PC-3 (cell line): ENCODE measurements around the gene TMOD3. TPM values are rescaled to one million over a fixed set of nuclear protein-coding genes. Genes with fewer than 3 reads are reported as not detected.

Source experiments
- ATAC-seq: fragments of 200-7000 bp; cut with Tn5 transposase; 2 replicates; pipeline ENCODE4 v1.9.1; 2020; ENCODE audit warnings: mild to moderate bottlenecking, moderate library complexity
- BruUV-seq: library from RNA; stranded (reverse); fragments of 400-500 nt; replicated peaks from 2 replicates; lab custom pipeline; 2021; lab: Mats Ljungman, UMichigan
- CTCF ChIA-PET: fragments of 300-600 bp; sonication (Branson Sonifier 250); formaldehyde crosslinking; loops from one replicate; lab custom pipeline; 2022; ENCODE audit warnings: antibody characterized with exemption; lab: Charles Lee
- POLR2A ChIA-PET: fragments of 300-600 bp; sonication (Branson Sonifier 250); formaldehyde crosslinking; loops from one replicate; lab custom pipeline; 2022; ENCODE audit warnings: antibody characterized with exemption; ENCODE audit not compliant: unreplicated experiment; lab: Charles Lee
- DNase-seq: peaks from one replicate; pipeline ENCODE4 v3.0.0-alpha.2; 2015
- H2AFZ ChIP-seq: fragments of 300-600 bp; sonication (generic); 2 replicates; pipeline ENCODE4 v1.6.0; 2016; ENCODE audit warnings: antibody characterized with exemption, low read length
- H3F3A ChIP-seq: fragments of 300-600 bp; sonication (generic); one replicate; pipeline ENCODE4 v1.6.0; 2017; ENCODE audit warnings: antibody characterized with exemption, low read length, control low read depth, mild to moderate bottlenecking; ENCODE audit not compliant: unreplicated experiment
- H3K27ac ChIP-seq: fragments of 300-600 bp; sonication (generic); 2 replicates; pipeline ENCODE4 v1.5.1; 2016; ENCODE audit warnings: mild to moderate bottlenecking, low read length
- H3K27me3 ChIP-seq: fragments of 300-600 bp; sonication (generic); 2 replicates; pipeline ENCODE4 v1.6.1; 2016; ENCODE audit warnings: low read length, mixed read lengths
- H3K36me3 ChIP-seq: fragments of 300-600 bp; sonication (generic); 2 replicates; pipeline ENCODE4 v1.6.1; 2016; ENCODE audit warnings: low read depth, mixed run types, low read length, mixed read lengths
- H3K4me1 ChIP-seq: fragments of 300-600 bp; sonication (generic); 2 replicates; pipeline ENCODE4 v1.5.1; 2016; ENCODE audit warnings: low read length; ENCODE audit not compliant: insufficient read depth
- H3K4me2 ChIP-seq: fragments of 300-600 bp; sonication (generic); 2 replicates; pipeline ENCODE4 v1.6.0; 2016; ENCODE audit warnings: low read length
- H3K4me3 ChIP-seq: fragments of 300-600 bp; sonication (generic); 2 replicates; pipeline ENCODE4 v1.5.1; 2016; ENCODE audit warnings: mild to moderate bottlenecking, low read length, mixed read lengths
- H3K79me2 ChIP-seq: fragments of 300-600 bp; sonication (generic); 2 replicates; pipeline ENCODE4 v1.6.1; 2017; ENCODE audit warnings: low read length, mixed read lengths
- H3K9ac ChIP-seq: fragments of 300-600 bp; sonication (generic); 2 replicates; pipeline ENCODE4 v1.6.0; 2016; ENCODE audit warnings: mild to moderate bottlenecking, low read length
- H3K9me2 ChIP-seq: fragments of 300-600 bp; sonication (generic); replicated peaks from 2 replicates; pipeline ENCODE4 v1.6.1; 2016; ENCODE audit warnings: mixed run types, low read length, mixed read lengths
- H3K9me3 ChIP-seq: fragments of 300-600 bp; sonication (generic); 2 replicates; pipeline ENCODE4 v1.6.1; 2016; ENCODE audit warnings: low read length, mixed read lengths
- H4K20me1 ChIP-seq: fragments of 300-600 bp; sonication (generic); 2 replicates; pipeline ENCODE4 v1.6.1; 2016; ENCODE audit warnings: low read length, mixed read lengths
- CTCF ChIP-seq: fragments of 300-600 bp; sonication (generic); conservative IDR thresholded peaks from 2 replicates; pipeline ENCODE4 v1.5.1; 2017; ENCODE audit warnings: antibody characterized with exemption, low read depth, mild to moderate bottlenecking, low read length
- EZH2 ChIP-seq: fragments of 300-600 bp; sonication (generic); IDR thresholded peaks from one replicate; pipeline ENCODE4 v1.6.1; 2017; ENCODE audit warnings: antibody characterized with exemption, mild to moderate bottlenecking, low read length; ENCODE audit not compliant: unreplicated experiment
- EZH2phosphoT487 ChIP-seq: fragments of 300-600 bp; sonication (generic); IDR thresholded peaks from 2 replicates; pipeline ENCODE4 v1.6.1; 2018; ENCODE audit warnings: mild to moderate bottlenecking, antibody characterized with exemption, low read length, borderline replicate concordance
- intact Hi-C: fragments of 100-400 bp; cut with micrococcal nuclease; formaldehyde crosslinking; loops from 2 replicates; pipeline ENCODE4 v1.9.0; 2023
- total RNA-seq: library from RNA; depleted of rRNA; stranded (reverse); fragments of >200 nt; gene quantifications from 2 replicates; pipeline ENCODE4 v1.2.3, GENCODE V29; 2014; rRNA removed

Gene TMOD3
- total RNA-seq, 1 experiment from 2014 or later, result 43.9 TPM

GRCh38 chr15:51955504-51955903, 126.1 kb downstream of the TMOD3 start:
- no peaks in the 10 kb centered on the region for H3K27me3 ChIP-seq
- no peaks in the 10 kb centered on the region for H3F3A ChIP-seq
- no peak overlapping the region for H3K4me3 ChIP-seq
- H3K9ac ChIP-seq, result no peak overlapping the region
- CTCF ChIA-PET, result no interaction called here
- no TSS peak for BruUV-seq
- POLR2A ChIA-PET, result no interaction called here
- H3K4me2 ChIP-seq, result no peak overlapping the region
- DNase-seq (no peak), ATAC-seq (no peak)
- no peaks in the 10 kb centered on the region for H3K9me3 ChIP-seq
- intact Hi-C loops, result no loop called here
- H3K4me1 ChIP-seq, result no peaks in the 10 kb centered on the region
- TF ChIP-seq EZH2phosphoT487, result no peak
- TF ChIP-seq EZH2, result no peak
- TF ChIP-seq CTCF, result no peak
- no peaks in the 10 kb centered on the region for H3K79me2 ChIP-seq
- no peaks in the 10 kb centered on the region for H4K20me1 ChIP-seq
- H3K36me3 ChIP-seq, result peaks cover 26% of the 10 kb centered on the region
- no peak overlapping the region for H2AFZ ChIP-seq
- no peaks in the 10 kb centered on the region for H3K9me2 ChIP-seq
- H3K27ac ChIP-seq, result no peak overlapping the region

Other genes with a start within 250 kb of the TMOD3 start
- 10.9 and 11.1 TPM in 2 replicates for gene DMXL2, start 206.9 kb upstream of the TMOD3 start, total RNA-seq
- not detected in 2 replicates for gene SCG3, start 148.2 kb upstream of the TMOD3 start, total RNA-seq
- gene LYSMD2, start 92.0 kb upstream of the TMOD3 start, total RNA-seq, result 5.2 and 6.0 TPM in 2 replicates
- gene TMOD2, start 78.1 kb upstream of the TMOD3 start, total RNA-seq, result 0.95 and 1.4 TPM in 2 replicates
- gene LEO1, start 142.1 kb downstream of the TMOD3 start, total RNA-seq, result 24.1 and 32.4 TPM in 2 replicates
- gene MAPK6, start 189.6 kb downstream of the TMOD3 start, total RNA-seq, result 21.9 and 22.5 TPM in 2 replicates